H1 (cell line): ENCODE results near the gene DSG2. TPM values are rescaled to one million over a fixed set of nuclear protein-coding genes. Genes with fewer than 3 reads are reported as not detected.

Experiments
- CTCF ChIA-PET: fragments of 300-600 bp; sonication (Branson Sonifier 250); formaldehyde crosslinking; loops from one replicate; lab custom pipeline; 2021; ENCODE audit not compliant: partially characterized antibody; lab: Charles Lee
- POLR2A ChIA-PET: fragments of 300-600 bp; sonication (Branson Sonifier 250); formaldehyde crosslinking; loops from one replicate; lab custom pipeline; 2021; ENCODE audit warnings: inconsistent platforms; ENCODE audit not compliant: partially characterized antibody; lab: Charles Lee
- DNase-seq, 2 experiments: peaks; one replicate each; pipeline versions ENCODE4 v3.0.0 to v3.0.0-alpha.2; 2010 to 2022; ENCODE audit warnings: low spot score in 2 of 2, low read depth in 1 of 2, mixed read lengths in 1 of 2
- FAIRE-seq: peaks from 2 replicates; lab custom pipeline; 2011; peaks lifted over from hg19 to GRCh38; lab: Jason Lieb, UNC
- H2AFZ ChIP-seq: 2 replicates; pipeline ENCODE4 v1.8.1; 2012; ENCODE audit warnings: low read length, inconsistent platforms
- H2AK5ac ChIP-seq: 2 replicates; pipeline ENCODE4 v1.6.1; 2013; ENCODE audit warnings: low read depth, low read length
- H2BK120ac ChIP-seq: replicated peaks from 2 replicates; pipeline ENCODE3; 2013; ENCODE audit warnings: low read depth, low read length, inconsistent platforms
- H2BK12ac ChIP-seq: 2 replicates; pipeline ENCODE4 v1.6.1; 2013; ENCODE audit warnings: low read depth, low read length
- H2BK15ac ChIP-seq: 2 replicates; pipeline ENCODE4 v1.6.1; 2013; ENCODE audit warnings: low read length
- H2BK20ac ChIP-seq: 2 replicates; pipeline ENCODE4 v1.6.1; 2013; ENCODE audit warnings: low read length
- H2BK5ac ChIP-seq: 2 replicates; pipeline ENCODE4 v1.6.1; 2013; ENCODE audit warnings: low read depth, low read length
- H3K14ac ChIP-seq: 2 replicates; pipeline ENCODE4 v1.6.1; 2013; ENCODE audit warnings: inconsistent platforms; ENCODE audit not compliant: insufficient read length
- H3K18ac ChIP-seq: 2 replicates; pipeline ENCODE4 v1.6.1; 2013; ENCODE audit warnings: low read length; ENCODE audit errors: extremely low read depth
- H3K23ac ChIP-seq: 2 replicates; pipeline ENCODE4 v1.6.1; 2013; ENCODE audit warnings: inconsistent platforms; ENCODE audit not compliant: insufficient read length
- H3K23me2 ChIP-seq: 2 replicates; pipeline ENCODE4 v1.6.1; 2013; ENCODE audit warnings: low read depth, low read length
- H3K27ac ChIP-seq: 2 replicates; pipeline ENCODE4 v1.6.1; 2011; ENCODE audit warnings: low read depth, low read length, inconsistent platforms
- H3K27me3 ChIP-seq, 4 experiments: replicated peaks in 1 of 4; 1 replicate in 1 of 4; 2 replicates in 3 of 4; pipeline versions ENCODE4 v1.6.1 to v1.8.1; 2011 to 2013; ENCODE audit warnings: low read length in 3 of 4, mild to moderate bottlenecking in 3 of 4, inconsistent platforms in 2 of 4, mixed read lengths in 2 of 4, moderate library complexity in 1 of 4; ENCODE audit not compliant: control insufficient read depth in 3 of 4, insufficient read depth in 3 of 4; ENCODE audit errors: extremely low read depth in 1 of 4
- H3K36me3 ChIP-seq, 4 experiments: 2 replicates each; pipeline versions ENCODE4 v1.6.1 to v1.8.1; 2011 to 2013; ENCODE audit warnings: mild to moderate bottlenecking in 4 of 4, low read length in 3 of 4, moderate library complexity in 2 of 4, control low read depth in 1 of 4, inconsistent platforms in 1 of 4; ENCODE audit not compliant: insufficient read depth in 4 of 4, control insufficient read depth in 2 of 4
- H3K4ac ChIP-seq: replicated peaks from 2 replicates; pipeline ENCODE3; 2013; ENCODE audit warnings: low read length, low read depth, mixed read lengths, inconsistent platforms; ENCODE audit not compliant: insufficient read length
- H3K4me1 ChIP-seq, 4 experiments: replicated peaks in 1 of 4; 1 replicate in 1 of 4; 2 replicates in 3 of 4; pipeline versions ENCODE4 v1.6.1 to v1.8.1; 2011 to 2013; ENCODE audit warnings: low read length in 3 of 4, inconsistent platforms in 2 of 4, mixed read lengths in 1 of 4; ENCODE audit not compliant: insufficient read depth in 4 of 4, control insufficient read depth in 3 of 4
- H3K4me2 ChIP-seq, 2 experiments: 2 replicates each; pipeline versions ENCODE4 v1.6.1 to v1.8.1; 2011 to 2013; ENCODE audit warnings: low read depth in 2 of 2, low read length in 2 of 2, control low read depth in 1 of 2, inconsistent platforms in 1 of 2, mild to moderate bottlenecking in 1 of 2; ENCODE audit not compliant: insufficient read depth in 1 of 2
- H3K4me3 ChIP-seq, 4 experiments: fragments of 200-600, 300-600 bp in 1 of 4; sonication (generic), shearing (Covaris generic), sonication (Bioruptor Twin) in 1 of 4; 2 replicates each; pipeline versions ENCODE4 v1.5.1 to v1.8.1; 2011 to 2016; ENCODE audit warnings: low read length in 4 of 4, low read depth in 3 of 4, control low read depth in 2 of 4, inconsistent platforms in 2 of 4, mild to moderate bottlenecking in 2 of 4, mixed read lengths in 1 of 4, moderate library complexity in 1 of 4; ENCODE audit not compliant: insufficient read depth in 2 of 4; ENCODE audit errors: extremely low read depth in 1 of 4
- H3K56ac ChIP-seq: replicated peaks from 2 replicates; pipeline ENCODE3; 2013; ENCODE audit warnings: low read depth, mild to moderate bottlenecking, mixed read lengths, low read length, inconsistent platforms; ENCODE audit not compliant: insufficient read length
- H3K79me1 ChIP-seq: 2 replicates; pipeline ENCODE4 v1.6.1; 2013; ENCODE audit warnings: low read depth, low read length, control low read depth
- H3K79me2 ChIP-seq, 2 experiments: 2 replicates each; pipeline versions ENCODE4 v1.6.1 to v1.8.1; 2012 to 2013; ENCODE audit warnings: low read length in 2 of 2, mild to moderate bottlenecking in 2 of 2, inconsistent platforms in 1 of 2; ENCODE audit not compliant: insufficient read depth in 2 of 2, control insufficient read depth in 1 of 2
- H3K9ac ChIP-seq, 4 experiments: replicated peaks in 1 of 4; 1 replicate in 1 of 4; 2 replicates in 3 of 4; pipeline versions ENCODE4 v1.6.1 to v1.8.1; 2011 to 2013; ENCODE audit warnings: low read depth in 3 of 4, low read length in 3 of 4, control low read depth in 2 of 4, mild to moderate bottlenecking in 2 of 4, moderate library complexity in 2 of 4, inconsistent platforms in 1 of 4; ENCODE audit errors: extremely low read depth in 1 of 4
- H3K9me3 ChIP-seq, 2 experiments: 2 replicates each; pipeline versions ENCODE4 v1.6.1 to v1.8.1; 2012 to 2013; ENCODE audit warnings: mild to moderate bottlenecking in 2 of 2, moderate library complexity in 2 of 2, control low read depth in 1 of 2, inconsistent platforms in 1 of 2, low read depth in 1 of 2, low read length in 1 of 2, mixed read lengths in 1 of 2; ENCODE audit not compliant: insufficient read depth in 2 of 2
- H4K20me1 ChIP-seq, 2 experiments: replicated peaks in 1 of 2; 2 replicates each; pipeline versions ENCODE3 to v1.8.1; 2011 to 2013; ENCODE audit warnings: inconsistent platforms in 2 of 2, low read length in 2 of 2, mild to moderate bottlenecking in 1 of 2; ENCODE audit not compliant: insufficient read depth in 2 of 2, control insufficient read depth in 1 of 2
- H4K5ac ChIP-seq: 2 replicates; pipeline ENCODE4 v1.6.1; 2013; ENCODE audit warnings: low read length, low read depth, mixed read lengths, inconsistent platforms; ENCODE audit not compliant: insufficient read length
- H4K8ac ChIP-seq: 2 replicates; pipeline ENCODE4 v1.8.0; 2013; ENCODE audit warnings: mild to moderate bottlenecking, moderate library complexity, low read length, inconsistent platforms; ENCODE audit not compliant: insufficient read depth; ENCODE audit errors: extremely low read depth
- H4K91ac ChIP-seq: replicated peaks from 2 replicates; pipeline ENCODE3; 2013; ENCODE audit warnings: low read length, mixed read lengths, inconsistent platforms; ENCODE audit not compliant: insufficient read length
- ATF2 ChIP-seq: IDR thresholded peaks from 2 replicates; pipeline ENCODE4 v1.6.1; 2012; ENCODE audit warnings: low read length, inconsistent platforms
- CBX8 ChIP-seq: fragments of 300-800, 300-1000 bp; sonication (generic); IDR thresholded peaks from 2 replicates; pipeline ENCODE4 v1.7.1; 2016; ENCODE audit warnings: low read depth, low read length, borderline replicate concordance
- CREB1 ChIP-seq: IDR thresholded peaks from 2 replicates; pipeline ENCODE4 v1.6.1; 2012; ENCODE audit warnings: inconsistent platforms
- EZH2 ChIP-seq: fragments of 200-600 bp; sonication (generic); IDR thresholded peaks from 2 replicates; pipeline ENCODE4 v1.7.1; 2012; ENCODE audit warnings: low read depth, mild to moderate bottlenecking, moderate library complexity, low read length, inconsistent platforms; ENCODE audit not compliant: severe bottlenecking
- FOSL1 ChIP-seq: IDR thresholded peaks from 2 replicates; pipeline ENCODE4 v1.6.1; 2011; ENCODE audit warnings: mild to moderate bottlenecking, low read depth, low read length, moderate library complexity; ENCODE audit not compliant: insufficient read depth
- JUND ChIP-seq: IDR thresholded peaks from 2 replicates; pipeline ENCODE4 v1.6.1; 2011; ENCODE audit warnings: mild to moderate bottlenecking, improper control_type of control experiment, low read length
- SP1 ChIP-seq: IDR thresholded peaks from 2 replicates; pipeline ENCODE4 v1.6.1; 2011; ENCODE audit warnings: low read depth, low read length
- SP4 ChIP-seq: IDR thresholded peaks from 2 replicates; pipeline ENCODE4 v1.6.1; 2012; ENCODE audit warnings: low read length, inconsistent platforms
- SUZ12 ChIP-seq: fragments of 200-600 bp; sonication (generic); IDR thresholded peaks from 2 replicates; pipeline ENCODE4 v1.6.1; 2012; ENCODE audit warnings: mild to moderate bottlenecking, inconsistent platforms, low read length, moderate library complexity, mixed read lengths
- TBP ChIP-seq: IDR thresholded peaks from 2 replicates; pipeline ENCODE4 v1.6.1; 2011; ENCODE audit warnings: low read depth, low read length, improper control_type of control experiment
- TEAD4 ChIP-seq: IDR thresholded peaks from 2 replicates; pipeline ENCODE4 v1.6.1; 2012; ENCODE audit warnings: low read depth, low read length, inconsistent platforms, mixed read lengths
- WGBS, 2 experiments: shearing (Covaris generic) in 1 of 2; methylation state at CpG; one replicate each; pipeline versions ENCODE4 v1.1.6 to v1.1.7; 2013 to 2015; ENCODE audit warnings: low lambda C conversion rate in 2 of 2, mixed read lengths in 2 of 2, inconsistent platforms in 1 of 2, low coverage in 1 of 2, missing lambda C conversion rate in 1 of 2; ENCODE audit not compliant: insufficient replicate concordance in 2 of 2, insufficient coverage in 1 of 2, insufficient read length in 1 of 2; ENCODE audit errors: extremely low coverage in 1 of 2, missing lambda C conversion rate in 1 of 2; 5-methylcytosine and 5-hydroxymethylcytosine counted together
- polyA plus RNA-seq, 7 experiments: library from polyadenylated mRNA; depleted of rRNA in 3 of 7; stranded (reverse) in 5 of 7; unstranded in 2 of 7; fragments of >200 nt in 5 of 7; fragments of 200-250 nt in 2 of 7; gene quantifications; 1 replicate in 5 of 7; 2 replicates in 1 of 7; 4 replicates in 1 of 7; pipeline versions ENCODE4 v1.2.1 to v1.2.3, GENCODE V29; 2011 to 2013; ENCODE audit warnings: missing spikeins in 2 of 7, mixed read lengths in 2 of 7
- total RNA-seq: library from RNA; stranded (reverse); fragmentation: NEBNext Ultra II Directional; extraction: Animal tissue kit (Norgen Biotek cat#: 25700); gene quantifications from 2 replicates; pipeline ENCODE4 v1.2.1, GENCODE V29; 2021

The DSG2 gene
- total and polyA plus RNA-seq, 2 of the 8 experiments (the other 6 are each of a cell fraction or from before 2014, with no cell fraction given): 60.1 to 144 TPM

GRCh38 chr18:31558567-31558966 lies 60.6 kb downstream of the DSG2 start:
- no peak for FAIRE-seq
- Histone ChIP-seq H3K27me3 (no peaks in the 10 kb centered on the region), H2BK5ac (no peak overlapping the region), H3K9me3 (no peaks in the 10 kb centered on the region), H4K8ac (no peak overlapping the region), H4K20me1 (no peaks in the 10 kb centered on the region), H3K79me1 (no peaks in the 10 kb centered on the region), H3K23ac (no peak overlapping the region), H3K36me3 (no peaks in the 10 kb centered on the region), H2BK15ac (no peak overlapping the region), H3K9ac (no peak overlapping the region), H3K14ac (no peak overlapping the region), H3K4ac (no peak overlapping the region), H4K5ac (no peak overlapping the region), H2BK12ac (no peak overlapping the region), H2AK5ac (no peak overlapping the region), H3K79me2 (no peaks in the 10 kb centered on the region), H3K56ac (no peak overlapping the region), H2BK120ac (no peak overlapping the region), H3K4me2 (no peak overlapping the region), H2AFZ (no peak overlapping the region), H2BK20ac (no peak overlapping the region), H3K23me2 (no peaks in the 10 kb centered on the region), H3K18ac (no peak overlapping the region), H3K4me3 (no peak overlapping the region), H4K91ac (no peak overlapping the region), H3K4me1 (peaks cover 1 to 9% (median 2%) of the 10 kb centered on the region in 4 experiments; a peak in 3 of 7 replicates), H3K27ac (no peak overlapping the region)
- ChIA-PET POLR2A (interaction anchor here (0.6 to 0.7 kb wide), 2 partner anchors 147 to 526 kb away, joined by 3 read pairs; no protein-coding TSS in a partner anchor), CTCF (interaction anchor here (2.3 to 2.9 kb wide), 3 partner anchors 12 to 414 kb away, joined by 5 to 14 read pairs (median 9); no protein-coding TSS in a partner anchor)
- TF ChIP-seq FOSL1: no peak
- no peak for TF ChIP-seq TEAD4
- no peak for TF ChIP-seq ATF2
- TF ChIP-seq TBP: no peak
- TF ChIP-seq SP1: no peak
- TF ChIP-seq JUND: no peak
- TF ChIP-seq SP4: no peak
- TF ChIP-seq EZH2: no peak
- no peak for TF ChIP-seq SUZ12
- no peak for TF ChIP-seq CREB1
- no peak for TF ChIP-seq CBX8
- DNase-seq: no peak
- 93% methylated on average over 9 of the region's 9 CpGs; no CpG with 5 or more reads in 1 of the 2 experiments for WGBS, 2 experiments
